HepG2 (cell line): ENCODE measurements around the gene DDIT4. TPM values are rescaled to one million over a fixed set of nuclear protein-coding genes. Genes with fewer than 3 reads are reported as not detected.

Source experiments
- FOXK1 ChIP-seq: sonication (generic); formaldehyde crosslinking; IDR thresholded peaks from 2 replicates; pipeline ENCODE4 v1.4.0; 2020; ENCODE audit warnings: low read depth, missing genetic modification reagents, borderline replicate concordance
- GMEB1 ChIP-seq: sonication (generic); formaldehyde crosslinking; IDR thresholded peaks from 2 replicates; pipeline ENCODE4 v1.5.1; 2020; ENCODE audit warnings: missing genetic modification reagents, mild to moderate bottlenecking, borderline replicate concordance
- JUN ChIP-seq: sonication (generic); formaldehyde crosslinking; IDR thresholded peaks from 2 replicates; pipeline ENCODE4 v1.4.0; 2020; ENCODE audit warnings: mild to moderate bottlenecking, missing genetic modification reagents
- MEF2D ChIP-seq: sonication (generic); formaldehyde crosslinking; IDR thresholded peaks from 2 replicates; pipeline ENCODE4 v1.5.1; 2020; ENCODE audit warnings: mild to moderate bottlenecking, missing genetic modification reagents
- MYC ChIP-seq: sonication (generic); formaldehyde crosslinking; IDR thresholded peaks from 2 replicates; pipeline ENCODE4 v1.9.0; 2021; ENCODE audit warnings: missing genetic modification reagents, borderline replicate concordance
- NFKBIZ ChIP-seq: IDR thresholded peaks from 2 replicates; pipeline ENCODE4 v1.6.1; 2018; ENCODE audit warnings: missing genetic modification reagents, missing compliant biosample characterization
- NRL ChIP-seq: sonication (generic); formaldehyde crosslinking; IDR thresholded peaks from 2 replicates; pipeline ENCODE4 v1.5.0; 2020; ENCODE audit warnings: missing genetic modification reagents, mild to moderate bottlenecking, moderate library complexity, borderline replicate concordance
- POLR2A ChIP-seq, 2 experiments: IDR thresholded peaks; 2 replicates each; pipeline ENCODE4 v1.6.1; 2011; ENCODE audit warnings: low read depth in 2 of 2, low read length in 2 of 2, mild to moderate bottlenecking in 1 of 2, moderate library complexity in 1 of 2; ENCODE audit not compliant: insufficient read depth in 1 of 2
- REPIN1 ChIP-seq: sonication (generic); formaldehyde crosslinking; IDR thresholded peaks from 2 replicates; pipeline ENCODE4 v1.8.0; 2022; ENCODE audit warnings: missing genetic modification reagents, low read depth, mild to moderate bottlenecking, borderline replicate concordance
- SIN3B ChIP-seq: fragments of 150-350 bp; IDR thresholded peaks from 2 replicates; pipeline ENCODE4 v1.6.1; 2014; ENCODE audit warnings: low read length
- SRY ChIP-seq: sonication (generic); formaldehyde crosslinking; IDR thresholded peaks from 2 replicates; pipeline ENCODE4 v1.8.0; 2022; ENCODE audit warnings: mild to moderate bottlenecking, missing genetic modification reagents
- ZGPAT ChIP-seq: IDR thresholded peaks from 2 replicates; pipeline ENCODE4 v1.6.1; 2016; ENCODE audit warnings: mild to moderate bottlenecking
- ZHX1 ChIP-seq: sonication (generic); formaldehyde crosslinking; IDR thresholded peaks from 2 replicates; pipeline ENCODE4 v1.8.1; 2022; ENCODE audit warnings: low read depth, mild to moderate bottlenecking, missing genetic modification reagents
- ZKSCAN5 ChIP-seq: sonication (generic); formaldehyde crosslinking; IDR thresholded peaks from 2 replicates; pipeline ENCODE4 v1.5.1; 2020; ENCODE audit warnings: mild to moderate bottlenecking, missing genetic modification reagents
- ZMYM3 ChIP-seq: sonication (generic); formaldehyde crosslinking; IDR thresholded peaks from 2 replicates; pipeline ENCODE4 v1.5.1; 2020; ENCODE audit warnings: mild to moderate bottlenecking, missing genetic modification reagents
- ZNF292 ChIP-seq: sonication (generic); formaldehyde crosslinking; IDR thresholded peaks from 2 replicates; pipeline ENCODE4 v1.8.1; 2022; ENCODE audit warnings: mild to moderate bottlenecking, low read depth, missing genetic modification reagents, borderline replicate concordance
- ZNF564 ChIP-seq: sonication (generic); formaldehyde crosslinking; IDR thresholded peaks from 2 replicates; pipeline ENCODE4 v1.8.1; 2023; ENCODE audit warnings: mild to moderate bottlenecking, missing genetic modification reagents
- ZNF567 ChIP-seq: sonication (generic); formaldehyde crosslinking; IDR thresholded peaks from 2 replicates; pipeline ENCODE4 v1.8.1; 2023; ENCODE audit warnings: mild to moderate bottlenecking, missing genetic modification reagents, borderline replicate concordance
- ZNF609 ChIP-seq: sonication (generic); formaldehyde crosslinking; IDR thresholded peaks from 2 replicates; pipeline ENCODE4 v1.4.0; 2020; ENCODE audit warnings: mild to moderate bottlenecking, missing genetic modification reagents, borderline replicate concordance
- polyA plus RNA-seq, 8 experiments: library from polyadenylated mRNA; depleted of rRNA in 3 of 8; stranded (reverse) in 7 of 8; unstranded in 1 of 8; fragments of >200 nt; fragmentation: Illumina TruSeq in 4 of 8; extraction: Trizol in 4 of 8; gene quantifications; 2 replicates each; pipeline versions ENCODE4 v1.2.1 to v1.2.3, GENCODE V29; 2011 to 2016; ENCODE audit warnings: low read depth in 4 of 8, missing spikeins in 1 of 8, mixed read lengths in 1 of 8; ENCODE audit not compliant: insufficient read depth in 1 of 8
- total RNA-seq, 5 experiments: library from RNA; depleted of rRNA; stranded (reverse); fragments of >200 nt; fragmentation: Illumina TruSeq; extraction: Trizol; gene quantifications; 2 replicates each; pipeline ENCODE4 v1.2.3, GENCODE V29; 2016; ENCODE audit warnings: low read depth in 1 of 5

DDIT4 gene
- total and polyA plus RNA-seq, 2 of the 13 experiments (the other 11 are each of a cell fraction or from before 2014, with no cell fraction given): 35.6 to 40.7 TPM

GRCh38 chr10:72320676-72321247 is 47.0 kb downstream of the DDIT4 start (continued):
- TF ChIP-seq ZNF609 (0 out of 2 replicates have a peak, but pooled peaks have one; percentile 39), SIN3B (no peak), ZNF564 (CRISPR knock-in tag) (peak; percentile 67), FOXK1 (CRISPR knock-in tag) (peak; percentile 46; the same call in 1 of the 2 replicates), MYC (CRISPR knock-in tag) (no peak), NRL (CRISPR knock-in tag) (peak; percentile 74; the same call in 1 of the 2 replicates), NFKBIZ (CRISPR knock-in tag) (peak; percentile 87; the same call in 1 of the 2 replicates), GMEB1 (CRISPR knock-in tag) (no peak; the same call in 1 of the 2 replicates), ZGPAT (CRISPR knock-in tag) (peak; percentile 62), ZHX1 (no peak), ZNF567 (CRISPR knock-in tag) (no peak), SRY (CRISPR knock-in tag) (peak; percentile 86; the same call in 1 of the 2 replicates), ZMYM3 (CRISPR knock-in tag) (peak; percentile 91), REPIN1 (CRISPR knock-in tag) (peak; percentile 66; the same call in 1 of the 2 replicates), POLR2A (IDR thresholded peaks at IDR 0.05; ENCODE audit: insufficient read depth in 1 of 2, low read depth in 2 of 2, low read length in 2 of 2) (0 out of 4 replicates have a peak, but pooled peaks of 1 of the 2 experiments have one; percentile 70), JUN (CRISPR knock-in tag) (peak; percentile 71; the same call in 1 of the 2 replicates), ZNF292 (peak; percentile 91), MEF2D (CRISPR knock-in tag) (peak; percentile 76; the same call in 1 of the 2 replicates), ZKSCAN5 (CRISPR knock-in tag) (0 out of 2 replicates have a peak, but pooled peaks have one; percentile 6)
